CD4-positive, alpha-beta T cell treated with Interleukin-21 for 1 hour (primary cell): ENCODE measurements around the gene HS3ST3A1.
"Not testable (repeated sequence)": the region's sequence is repeated elsewhere in the genome, so short reads cannot be mapped to it uniquely, and the experiment has no call there.

Experiments
- DNase-seq: peaks from one replicate; pipeline ENCODE4 v3.0.0-alpha.2; 2020

Gene HS3ST3A1

DNA sequence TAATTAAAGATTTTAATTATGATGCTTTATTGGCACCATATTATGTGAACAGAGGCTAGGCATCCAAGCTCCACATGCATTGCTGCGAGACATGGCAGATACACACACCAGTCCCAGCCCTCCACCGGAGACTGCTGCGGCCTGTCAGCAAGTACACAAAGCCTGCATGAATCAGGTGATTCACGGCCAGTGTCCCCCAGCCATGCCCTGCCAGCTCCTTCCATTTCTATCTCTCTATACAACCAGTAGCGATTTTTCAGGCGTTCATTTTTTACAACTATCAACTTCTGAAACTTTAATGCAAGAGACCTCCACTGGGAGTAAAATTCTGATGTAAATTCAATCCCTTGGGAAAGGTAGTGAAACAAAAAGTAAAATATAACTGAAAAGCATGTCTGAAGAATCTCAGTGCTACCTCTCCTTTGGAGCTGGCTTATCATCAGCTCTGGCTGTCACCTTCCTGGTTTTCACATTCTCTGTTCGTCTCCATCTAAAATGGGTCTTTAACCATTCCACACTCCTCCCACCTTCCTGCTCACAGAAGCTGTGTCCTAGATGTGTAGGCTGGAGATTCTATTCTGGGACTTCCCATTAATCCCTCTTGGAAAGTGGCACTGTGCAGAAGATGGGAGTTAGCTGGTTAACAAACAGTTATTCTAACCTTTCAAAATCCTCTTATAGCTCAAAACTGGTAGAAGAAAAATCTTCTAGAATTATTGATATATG lies 32.2 kb downstream of the HS3ST3A1 start:
- DNase-seq: no peak

GRCh38 chr17:13568582-13569397 lies 32.9 kb downstream of the HS3ST3A1 start:
- DNase-seq: no peak

DNA sequence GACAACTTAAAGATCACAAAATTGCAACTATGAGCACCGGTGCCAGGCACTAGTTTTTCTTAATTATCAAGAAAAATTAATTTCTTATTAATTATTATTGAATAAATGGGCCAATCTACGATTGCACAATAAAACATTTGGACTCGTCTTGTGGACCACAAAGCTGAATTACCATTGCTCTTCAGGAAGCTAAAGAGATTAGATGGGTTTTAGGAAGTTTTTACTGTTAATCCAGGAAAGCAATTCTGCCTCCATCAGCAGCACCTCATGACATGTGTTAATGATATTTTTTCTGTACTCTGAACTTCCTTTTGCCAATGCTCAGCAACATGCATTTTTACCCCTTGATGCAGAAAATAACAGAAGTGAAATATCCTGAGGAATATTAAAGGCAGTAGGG lies 37.9 kb downstream of the HS3ST3A1 start:
- DNase-seq: no peak

DNA sequence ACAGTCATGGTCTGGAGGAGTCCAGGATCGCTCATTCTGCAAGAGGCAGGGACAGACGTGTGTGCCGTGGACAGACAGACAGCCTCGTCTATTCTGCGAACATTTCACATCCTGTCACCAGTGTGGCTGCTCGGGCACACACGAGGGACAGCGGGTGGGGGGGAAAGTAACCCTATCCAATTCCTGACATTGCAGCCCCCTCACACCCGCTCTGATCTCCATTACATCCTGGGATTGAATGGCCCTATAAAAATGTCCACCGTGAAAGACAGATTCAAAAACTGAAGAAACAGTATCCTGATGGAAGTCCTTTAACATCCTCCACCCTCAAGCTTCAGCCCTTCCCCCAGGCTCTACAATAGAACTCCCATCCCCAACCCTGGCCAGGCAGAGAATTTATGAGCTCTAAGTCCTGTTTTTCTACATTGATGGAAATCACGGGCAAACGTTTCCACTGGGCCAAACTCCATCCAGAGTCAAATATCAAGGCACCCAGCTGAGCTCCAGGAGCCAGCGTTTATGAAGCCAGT lies 39.4 kb downstream of the HS3ST3A1 start:
- no peak for DNase-seq

DNA sequence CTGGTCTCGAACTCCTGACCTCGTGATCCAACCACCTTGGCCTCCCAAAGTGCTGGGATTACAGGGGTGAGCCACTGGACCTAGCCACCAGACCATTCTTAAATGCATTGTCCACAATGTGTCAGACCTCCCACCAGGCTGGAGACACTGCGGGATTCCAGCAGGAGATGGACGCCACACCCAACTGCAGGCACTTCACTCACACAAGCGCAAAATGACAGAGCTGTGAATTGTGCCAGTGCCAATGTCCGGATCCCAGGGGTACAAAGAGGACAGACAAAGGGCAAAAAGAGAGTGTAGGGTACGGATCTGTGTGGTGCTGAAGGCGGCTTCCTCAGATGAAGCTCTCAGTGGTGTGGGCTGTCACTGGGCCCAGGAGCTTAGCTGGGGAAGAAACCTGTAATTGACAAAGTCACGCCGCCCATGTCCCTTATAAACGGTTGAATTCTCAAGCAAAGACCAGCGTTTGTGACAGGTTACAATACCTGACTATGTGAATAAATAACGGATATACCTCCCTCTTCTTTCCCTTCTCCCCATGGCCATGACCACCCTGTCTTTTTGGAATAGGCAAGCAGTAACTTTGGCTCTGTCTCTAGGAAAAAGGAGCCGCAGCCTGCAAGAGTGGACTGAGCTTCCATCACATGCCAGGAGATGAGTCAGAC lies 40.0 kb downstream of the HS3ST3A1 start:
- no peak for DNase-seq

- DNase-seq: no peak
These were observed 40.8 kb downstream of the HS3ST3A1 start for GRCh38 chr17:13560935-13561334.

DNA sequence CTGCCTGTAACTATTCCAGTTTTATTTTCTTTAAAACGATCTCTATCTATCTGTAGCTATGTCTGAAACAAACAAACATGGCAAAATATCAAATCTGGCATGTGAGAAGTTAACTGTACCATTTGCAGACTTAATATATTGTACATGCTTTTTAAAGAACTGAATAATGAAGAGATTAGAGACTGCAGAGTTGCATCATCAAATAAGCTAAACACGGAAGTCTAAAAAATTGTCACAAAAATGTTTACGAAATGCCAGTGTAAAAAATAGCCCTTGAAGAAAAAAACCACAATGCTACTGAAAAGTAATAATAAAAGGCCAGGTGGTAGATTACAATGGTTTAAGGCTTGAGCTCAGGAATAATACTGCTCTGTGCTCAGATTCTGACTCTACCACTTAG lies 43.1 kb downstream of the HS3ST3A1 start:
- no peak for DNase-seq

DNA sequence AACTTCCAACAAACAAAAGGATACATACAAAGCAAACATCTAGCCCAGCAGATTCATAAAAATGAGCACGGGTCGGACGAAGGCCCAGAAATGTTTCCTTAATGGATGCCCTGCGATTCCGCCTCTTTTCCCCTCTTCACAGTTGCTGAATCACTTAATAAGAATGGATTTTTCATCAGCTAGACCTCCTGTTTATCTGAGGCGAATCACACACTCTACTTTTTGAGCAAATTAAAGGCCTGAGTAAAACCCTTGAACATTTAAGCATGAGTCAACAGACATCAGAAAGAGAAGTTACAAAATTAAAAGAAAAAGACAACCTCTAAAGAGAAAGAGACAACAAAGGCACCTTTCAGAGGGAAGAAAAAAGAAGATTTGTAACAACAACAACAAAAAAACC lies 44.7 kb downstream of the HS3ST3A1 start:
- no peak for DNase-seq

- no peak for DNase-seq
These were observed 47.5 kb downstream of the HS3ST3A1 start for GRCh38 chr17:13554231-13554630.

- DNase-seq: no peak
These were observed 51.4 kb downstream of the HS3ST3A1 start for GRCh38 chr17:13550291-13550690.

DNA sequence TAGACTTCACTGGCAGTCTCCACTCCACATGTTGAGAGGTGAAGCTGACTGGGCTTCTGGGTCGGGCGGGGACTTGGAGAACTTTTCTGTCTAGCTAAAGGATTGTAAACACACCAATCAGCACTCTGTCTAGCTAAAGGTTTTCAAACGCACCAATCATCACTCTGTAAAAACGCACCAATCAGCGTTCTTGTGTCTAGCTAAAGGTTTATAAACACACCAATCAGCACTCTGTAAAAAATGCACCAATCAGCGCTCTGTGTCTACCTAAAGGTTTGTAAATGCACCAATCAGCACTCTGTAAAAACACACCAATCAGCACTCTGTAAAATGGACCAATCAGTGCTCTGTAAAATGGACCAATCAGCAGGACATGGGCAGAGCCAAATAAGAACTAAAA lies 53.2 kb downstream of the HS3ST3A1 start:
- not testable (repeated sequence) for DNase-seq

GRCh38 chr17:13546851-13547250 lies 54.9 kb downstream of the HS3ST3A1 start:
- DNase-seq: no peak

GRCh38 chr17:13545941-13546340 lies 55.8 kb downstream of the HS3ST3A1 start:
- DNase-seq: no peak

DNA sequence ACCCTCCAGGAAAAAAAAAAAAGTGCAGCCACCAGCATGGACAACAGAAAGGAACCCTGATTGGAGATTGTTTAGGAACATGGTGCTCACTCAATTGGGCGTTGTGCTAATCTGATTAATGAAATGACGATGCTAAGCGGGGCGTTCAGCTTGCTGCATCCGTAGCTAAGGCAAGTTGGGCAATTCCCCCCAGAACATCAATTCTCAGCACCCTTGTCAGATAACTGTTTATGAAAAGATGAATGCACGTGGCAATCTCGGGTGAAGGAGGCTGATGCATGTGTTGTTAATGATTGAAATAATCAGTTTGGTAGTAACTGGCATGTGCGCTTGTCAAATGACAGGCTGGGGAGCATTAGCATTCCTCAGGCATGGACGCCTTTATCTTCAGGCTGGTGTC lies 57.0 kb downstream of the HS3ST3A1 start:
- DNase-seq: no peak

- DNase-seq: no peak
These were observed 57.4 kb downstream of the HS3ST3A1 start for GRCh38 chr17:13544292-13544691.

GRCh38 chr17:13542636-13543035 lies 59.1 kb downstream of the HS3ST3A1 start:
- DNase-seq: no peak

GRCh38 chr17:13541032-13541480 lies 60.7 kb downstream of the HS3ST3A1 start:
- DNase-seq: no peak

DNA sequence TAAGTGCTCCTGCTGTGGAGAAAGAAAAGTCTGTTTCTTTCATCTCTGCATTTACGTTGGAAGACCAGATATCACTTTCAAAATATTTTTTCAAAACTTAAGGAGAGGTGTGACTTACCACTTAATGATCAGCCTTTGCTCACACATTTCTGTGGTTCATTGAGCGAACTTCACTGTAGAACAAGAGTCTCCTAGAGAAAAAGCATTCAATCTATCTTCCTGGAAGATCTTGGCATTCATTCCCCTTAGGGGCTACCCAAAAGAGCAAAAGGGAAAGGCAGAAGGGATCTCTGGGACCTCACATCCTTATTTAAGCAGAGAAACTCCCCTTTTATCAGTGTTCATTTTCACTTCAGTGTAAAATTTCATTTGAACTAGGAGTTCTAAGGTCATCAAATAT lies 61.2 kb downstream of the HS3ST3A1 start:
- DNase-seq: no peak

DNA sequence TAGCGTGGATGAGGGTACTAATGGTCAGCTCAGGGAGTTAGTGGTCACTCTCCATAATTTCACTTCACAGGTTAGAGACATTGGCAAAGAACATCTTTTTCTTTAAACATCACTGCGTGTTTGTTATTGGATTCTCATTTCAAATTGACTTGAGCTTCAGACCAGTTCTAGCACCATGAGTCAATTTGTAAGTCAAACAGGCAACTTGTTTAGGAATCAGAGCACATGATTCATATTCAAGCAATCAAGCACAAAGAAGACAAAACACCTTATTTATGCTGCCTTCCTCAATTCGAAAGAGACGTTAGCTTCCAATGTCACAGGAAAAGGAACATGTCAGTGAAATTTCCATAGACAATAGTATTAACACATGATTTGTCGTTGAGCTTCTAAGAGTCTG lies 62.3 kb downstream of the HS3ST3A1 start:
- DNase-seq: no peak

GRCh38 chr17:13538841-13539411 lies 62.8 kb downstream of the HS3ST3A1 start:
- no peak for DNase-seq

DNA sequence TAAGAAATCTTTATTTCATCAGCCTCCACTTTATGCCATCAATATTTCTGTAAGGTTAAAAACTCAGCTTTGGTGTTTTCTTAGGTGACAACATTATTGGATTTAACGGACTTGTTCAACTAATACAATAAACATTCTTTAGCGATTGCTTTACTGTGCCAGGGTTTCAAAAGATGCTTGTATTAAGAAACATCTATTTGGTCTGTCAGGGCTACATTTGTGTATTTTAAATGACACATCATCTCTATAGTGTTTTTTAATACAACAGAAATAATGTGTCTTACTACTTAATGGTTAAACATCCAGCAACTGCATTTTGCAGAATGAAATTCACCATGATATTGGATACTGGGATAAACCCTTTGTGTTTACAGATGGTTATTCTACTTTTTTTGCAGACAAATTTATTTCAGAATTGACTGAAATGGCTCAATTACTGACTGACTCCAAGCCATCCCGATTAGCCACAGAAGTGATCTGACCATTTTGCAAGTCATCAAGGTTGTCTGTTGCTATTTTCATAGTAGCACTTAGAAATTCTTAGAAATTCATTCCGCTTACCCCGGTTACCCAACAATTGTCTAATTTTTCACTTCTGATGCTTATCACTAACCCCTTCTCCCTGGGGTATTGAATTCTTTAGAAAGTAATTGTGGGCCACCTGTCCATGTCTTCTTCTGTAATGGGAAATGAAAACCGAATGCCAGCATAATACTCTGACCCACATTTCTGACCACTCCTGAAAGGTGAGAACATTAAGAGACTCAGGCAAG lies 63.7 kb downstream of the HS3ST3A1 start:
- DNase-seq: no peak

DNA sequence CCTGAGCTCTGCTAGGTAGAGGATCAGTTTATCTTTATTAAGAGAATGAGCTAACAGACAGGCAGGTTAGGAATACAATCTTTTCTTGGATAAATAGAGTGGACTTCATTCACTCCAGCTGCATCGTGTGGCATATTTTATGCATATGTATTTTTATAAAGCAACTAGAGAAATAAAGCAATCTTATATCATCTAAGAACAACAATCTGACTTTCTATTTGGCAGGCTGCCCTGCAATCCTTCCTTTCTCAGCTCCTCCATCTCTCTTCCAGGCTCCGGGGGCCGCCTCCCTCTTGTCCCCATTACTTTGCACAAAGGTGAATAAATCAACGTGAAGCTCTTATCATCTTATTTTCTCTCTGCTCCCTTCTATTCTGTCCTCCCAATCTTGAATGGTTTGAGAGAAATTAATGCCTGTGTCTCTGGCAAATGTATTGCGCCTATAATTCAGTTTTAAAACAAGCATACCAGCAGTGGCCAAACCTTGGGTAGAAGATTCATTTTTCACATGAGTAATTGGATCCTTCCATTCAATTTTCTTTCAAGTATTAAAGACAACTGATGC lies 64.5 kb downstream of the HS3ST3A1 start:
- no peak for DNase-seq
